Neural crest cell (in vitro differentiated cells): ENCODE results near the gene ZNF646. TPM values are rescaled to one million over a fixed set of nuclear protein-coding genes. Genes with fewer than 3 reads are reported as not detected.

Experiments used
- DNase-seq: peaks from one replicate; pipeline ENCODE4 v3.0.0; 2021; ENCODE audit warnings: low read depth, mixed read lengths, low spot score
- H3K27ac Mint-ChIP-seq: one replicate; pipeline ENCODE4 v1.8.0; 2021; ENCODE audit warnings: mild to moderate bottlenecking, mixed read lengths; ENCODE audit not compliant: unreplicated experiment
- H3K27me3 Mint-ChIP-seq: 2 replicates; pipeline ENCODE4 v1.8.0; 2021; ENCODE audit warnings: low read depth, mild to moderate bottlenecking, mixed read lengths
- H3K36me3 Mint-ChIP-seq: 2 replicates; pipeline ENCODE4 v1.8.0; 2021; ENCODE audit warnings: low read depth, mild to moderate bottlenecking, mixed read lengths
- H3K4me1 Mint-ChIP-seq: 2 replicates; pipeline ENCODE4 v1.8.0; 2021; ENCODE audit warnings: mixed read lengths
- H3K4me3 Mint-ChIP-seq: one replicate; pipeline ENCODE4 v1.8.0; 2021; ENCODE audit warnings: mild to moderate bottlenecking, mixed read lengths
- H3K9me3 Mint-ChIP-seq: 2 replicates; pipeline ENCODE4 v1.8.0; 2021; ENCODE audit warnings: mixed read lengths
- total RNA-seq: library from RNA; stranded (reverse); gene quantifications from 2 replicates; pipeline ENCODE4 v1.2.1, GENCODE V29; 2021
- TF ChIP-seq, protein P1 (sequence below): fragments of 200-600 bp; sonication (generic); conservative IDR thresholded peaks from 2 replicates; pipeline ENCODE4 v1.5.0; 2021; ENCODE audit warnings: antibody characterized with exemption, mild to moderate bottlenecking

The ZNF646 gene
- total RNA-seq, 1 donor from 2014 or later: 32.4 TPM

DNA sequence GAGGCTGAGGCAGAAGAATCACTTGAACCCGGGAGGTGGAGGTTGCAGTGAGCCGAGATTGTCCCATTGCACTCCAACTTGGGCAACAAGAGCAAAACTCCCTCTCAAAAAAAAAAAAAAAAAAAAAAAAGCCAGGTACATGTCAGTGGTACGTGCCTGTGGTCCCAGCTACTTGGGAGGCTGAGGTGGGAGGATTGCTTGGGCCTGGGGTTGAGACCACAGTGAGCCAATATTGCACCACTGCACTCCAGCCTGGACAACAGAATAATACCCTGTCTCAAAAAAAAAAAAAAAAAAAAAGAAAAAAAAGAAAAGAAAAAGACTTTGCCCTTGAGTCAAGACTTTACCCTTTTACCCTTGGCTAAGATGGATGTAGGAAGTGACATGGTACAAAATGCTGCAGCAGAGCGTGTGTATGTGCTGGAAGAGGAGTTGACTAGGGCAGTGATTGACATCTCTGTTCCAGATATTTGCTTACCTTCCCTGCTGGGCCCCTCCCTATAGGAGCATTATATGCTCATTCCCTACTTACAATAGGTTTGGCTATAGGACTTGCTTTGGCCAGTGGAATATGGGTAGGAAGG, 30.2 kb upstream of the ZNF646 start:
- TF ChIP-seq, protein P1, sequence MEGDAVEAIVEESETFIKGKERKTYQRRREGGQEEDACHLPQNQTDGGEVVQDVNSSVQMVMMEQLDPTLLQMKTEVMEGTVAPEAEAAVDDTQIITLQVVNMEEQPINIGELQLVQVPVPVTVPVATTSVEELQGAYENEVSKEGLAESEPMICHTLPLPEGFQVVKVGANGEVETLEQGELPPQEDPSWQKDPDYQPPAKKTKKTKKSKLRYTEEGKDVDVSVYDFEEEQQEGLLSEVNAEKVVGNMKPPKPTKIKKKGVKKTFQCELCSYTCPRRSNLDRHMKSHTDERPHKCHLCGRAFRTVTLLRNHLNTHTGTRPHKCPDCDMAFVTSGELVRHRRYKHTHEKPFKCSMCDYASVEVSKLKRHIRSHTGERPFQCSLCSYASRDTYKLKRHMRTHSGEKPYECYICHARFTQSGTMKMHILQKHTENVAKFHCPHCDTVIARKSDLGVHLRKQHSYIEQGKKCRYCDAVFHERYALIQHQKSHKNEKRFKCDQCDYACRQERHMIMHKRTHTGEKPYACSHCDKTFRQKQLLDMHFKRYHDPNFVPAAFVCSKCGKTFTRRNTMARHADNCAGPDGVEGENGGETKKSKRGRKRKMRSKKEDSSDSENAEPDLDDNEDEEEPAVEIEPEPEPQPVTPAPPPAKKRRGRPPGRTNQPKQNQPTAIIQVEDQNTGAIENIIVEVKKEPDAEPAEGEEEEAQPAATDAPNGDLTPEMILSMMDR: no peak
- Mint-ChIP-seq H3K27me3 (no peaks in the 10 kb centered on the region), H3K27ac (no peak overlapping the region), H3K4me1 (no peaks in the 10 kb centered on the region), H3K36me3 (no peaks in the 10 kb centered on the region), H3K9me3 (no peaks in the 10 kb centered on the region), H3K4me3 (no peak overlapping the region)
- DNase-seq: no peak

DNA sequence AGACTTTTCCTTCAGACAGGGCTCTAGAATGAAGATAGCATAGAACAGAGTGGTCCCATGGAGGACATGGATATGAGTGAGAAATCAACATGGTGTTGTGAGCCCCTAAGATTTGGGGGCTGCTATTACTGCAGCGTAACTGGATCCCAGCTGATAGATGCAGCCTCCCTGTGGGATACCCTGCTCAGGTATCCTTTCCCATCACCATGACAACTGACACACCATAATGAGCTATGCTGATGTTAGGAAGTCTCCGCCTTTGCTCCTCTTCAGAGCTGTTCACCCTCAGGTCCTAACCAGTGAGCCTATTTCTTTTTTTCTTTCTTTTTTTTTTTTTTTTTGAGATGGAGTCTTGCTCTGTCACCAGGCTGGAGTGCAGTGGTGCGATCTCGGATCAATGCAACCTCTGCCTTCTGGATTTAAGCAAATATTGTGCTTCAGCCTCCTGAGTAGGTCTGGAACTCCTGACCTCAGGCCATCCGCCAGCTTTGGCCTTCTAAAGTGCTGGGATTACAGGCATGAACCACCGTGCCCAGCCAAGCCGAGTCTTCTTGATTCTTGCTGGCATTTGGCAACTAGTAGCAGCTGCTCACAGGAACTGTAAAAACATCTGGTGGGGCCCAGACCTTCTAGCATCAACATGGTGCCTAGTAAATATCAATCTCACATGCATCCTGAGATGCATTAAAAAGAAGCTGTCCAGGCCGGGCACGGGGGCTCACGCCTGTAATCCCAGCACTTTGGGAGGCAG, 23.8 kb upstream of the ZNF646 start:
- peaks cover 2% of the 10 kb centered on the region for H3K9me3 Mint-ChIP-seq
- no peak overlapping the region for H3K4me3 Mint-ChIP-seq
- H3K4me1 Mint-ChIP-seq: no peaks in the 10 kb centered on the region
- DNase-seq: no peak
- peaks cover 2% of the 10 kb centered on the region for H3K27me3 Mint-ChIP-seq
- TF ChIP-seq, protein P1: no peak
- no peak overlapping the region for H3K27ac Mint-ChIP-seq
- H3K36me3 Mint-ChIP-seq: no peaks in the 10 kb centered on the region

GRCh38 chr16:31052114-31052513, 22.1 kb upstream of the ZNF646 start:
- H3K27me3 Mint-ChIP-seq: peaks cover 2% of the 10 kb centered on the region
- H3K4me1 Mint-ChIP-seq: no peaks in the 10 kb centered on the region
- H3K27ac Mint-ChIP-seq: no peak overlapping the region
- H3K36me3 Mint-ChIP-seq: no peaks in the 10 kb centered on the region
- H3K9me3 Mint-ChIP-seq: peaks cover 2% of the 10 kb centered on the region
- TF ChIP-seq, protein P1: no peak
- no peak overlapping the region for H3K4me3 Mint-ChIP-seq
- DNase-seq: no peak

- Mint-ChIP-seq H3K27me3 (peaks cover 2% of the 10 kb centered on the region), H3K9me3 (peaks cover 2% of the 10 kb centered on the region), H3K27ac (no peak overlapping the region), H3K4me3 (no peak overlapping the region), H3K4me1 (no peaks in the 10 kb centered on the region), H3K36me3 (no peaks in the 10 kb centered on the region)
- TF ChIP-seq, protein P1: no peak
- no peak for DNase-seq
Measured at GRCh38 chr16:31055613-31056012, 18.6 kb upstream of the ZNF646 start.

GRCh38 chr16:31061126-31061812, 13.0 kb upstream of the ZNF646 start:
- DNase-seq: no peak
- Mint-ChIP-seq H3K4me3 (no peak overlapping the region), H3K36me3 (peaks cover 8% of the 10 kb centered on the region), H3K4me1 (no peaks in the 10 kb centered on the region), H3K9me3 (no peaks in the 10 kb centered on the region), H3K27ac (no peak overlapping the region), H3K27me3 (no peaks in the 10 kb centered on the region)
- TF ChIP-seq, protein P1: no peak
